K562 (cell line): ENCODE measurements around the gene UNC93B1. TPM values are rescaled to one million over a fixed set of nuclear protein-coding genes. Genes with fewer than 3 reads are reported as not detected.

Experiments used
- ATF7 ChIP-seq: fragments of 450-650 bp; IDR thresholded peaks from 2 replicates; pipeline ENCODE4 v1.7.1; 2014; ENCODE audit warnings: mild to moderate bottlenecking, moderate library complexity
- E2F3 ChIP-seq: fragments of 250-450 bp; sonication (Bioruptor Pico); IDR thresholded peaks from 2 replicates; pipeline ENCODE4 v1.4.0; 2020; ENCODE audit warnings: mild to moderate bottlenecking
- FOXA1 ChIP-seq: fragments of 450-650 bp; IDR thresholded peaks from 2 replicates; pipeline ENCODE4 v1.6.1; 2016; ENCODE audit warnings: mild to moderate bottlenecking, borderline replicate concordance
- HDGF ChIP-seq: fragments of 450-650 bp; IDR thresholded peaks from 2 replicates; pipeline ENCODE4 v1.6.1; 2016
- HNRNPH1 ChIP-seq: fragments of 200-400 bp; formaldehyde crosslinking; optimal IDR thresholded peaks from 2 replicates; pipeline ENCODE3; 2017; ENCODE audit warnings: low read depth, mild to moderate bottlenecking, low read length, moderate library complexity
- HOXB6 ChIP-seq: fragments of 250-450 bp; sonication (Bioruptor Pico); IDR thresholded peaks from 2 replicates; pipeline ENCODE4 v1.5.1; 2022; ENCODE audit warnings: mild to moderate bottlenecking, borderline replicate concordance
- L3MBTL2 ChIP-seq: fragments of 450-650 bp; IDR thresholded peaks from 2 replicates; pipeline ENCODE4 v1.6.1; 2016; ENCODE audit warnings: mild to moderate bottlenecking, moderate library complexity
- OTX1 ChIP-seq: fragments of 450-650 bp; formaldehyde crosslinking; IDR thresholded peaks from 2 replicates; pipeline ENCODE4 v1.4.0; 2022; ENCODE audit warnings: mild to moderate bottlenecking
- RBM14 ChIP-seq: fragments of 200-400 bp; formaldehyde crosslinking; IDR thresholded peaks from 2 replicates; pipeline ENCODE4 v1.6.1; 2018; ENCODE audit warnings: low read depth, mild to moderate bottlenecking, low read length, moderate library complexity, borderline replicate concordance; ENCODE audit not compliant: insufficient read depth
- SUPT5H ChIP-seq: fragments of 450-650 bp; IDR thresholded peaks from 2 replicates; pipeline ENCODE4 v1.6.1; 2016
- TGIF2 ChIP-seq: sonication (generic); formaldehyde crosslinking; IDR thresholded peaks from 2 replicates; pipeline ENCODE4 v1.8.1; 2022; ENCODE audit warnings: mild to moderate bottlenecking, missing genetic modification reagents, moderate library complexity
- ZNF143 ChIP-seq: sonication (generic); formaldehyde crosslinking; IDR thresholded peaks from 2 replicates; pipeline ENCODE4 v1.9.0; 2022; ENCODE audit warnings: mild to moderate bottlenecking, missing genetic modification reagents
- ZNF444 ChIP-seq: fragments of 250-450 bp; sonication (Bioruptor Pico); IDR thresholded peaks from 2 replicates; pipeline ENCODE4 v1.4.0; 2020; ENCODE audit warnings: mild to moderate bottlenecking, moderate library complexity
- ZSCAN29 ChIP-seq: fragments of 450-650 bp; IDR thresholded peaks from 2 replicates; pipeline ENCODE4 v1.6.1; 2017
- polyA plus RNA-seq, 8 experiments: library from polyadenylated mRNA; depleted of rRNA in 4 of 8; stranded (reverse) in 5 of 8; unstranded in 3 of 8; fragments of >200 nt; fragmentation: Nextera tagmentation in 2 of 8; fragmentation: Illumina TruSeq in 1 of 8; extraction: Ambion mirVana in 2 of 8; extraction: Trizol in 1 of 8; gene quantifications; 2 replicates each; pipeline versions ENCODE4 v1.2.1 to v1.2.3, GENCODE V29; 2011 to 2014; ENCODE audit warnings: inconsistent platforms in 1 of 8, missing spikeins in 1 of 8
- total RNA-seq, 7 experiments: library from RNA; depleted of rRNA in 6 of 7; stranded (reverse); fragments of >200 nt in 6 of 7; fragmentation: Illumina TruSeq in 2 of 7; extraction: Trizol in 2 of 7; gene quantifications; 2 replicates each; pipeline versions ENCODE4 v1.2.1 to v1.2.3, GENCODE V29; 2011 to 2021; ENCODE audit warnings: low replicate concordance in 1 of 7
- TF ChIP-seq, protein P1 (sequence below): sonication (generic); formaldehyde crosslinking; IDR thresholded peaks from 2 replicates; pipeline ENCODE4 v1.8.0; 2023; ENCODE audit warnings: mild to moderate bottlenecking, missing genetic modification reagents
- TF ChIP-seq, protein P2 (sequence below), 3 experiments: fragments of 200-800 bp in 1 of 3; sonication (Bioruptor generic) in 1 of 3; sonication (generic) in 1 of 3; formaldehyde crosslinking in 1 of 3; IDR thresholded peaks; 2 replicates each; pipeline versions ENCODE4 v1.6.1 to v1.8.0; 2016 to 2022; ENCODE audit warnings: mild to moderate bottlenecking in 2 of 3, missing compliant biosample characterization in 2 of 3, missing genetic modification characterization in 2 of 3, missing genetic modification reagents in 1 of 3
- TF ChIP-seq, protein P3 (sequence below): fragments of 450-650 bp; formaldehyde crosslinking; IDR thresholded peaks from 2 replicates; pipeline ENCODE4 v1.4.0; 2022; ENCODE audit warnings: mild to moderate bottlenecking, moderate library complexity
- TF ChIP-seq, protein P4 (sequence below): fragments of 250-450 bp; sonication (Bioruptor Pico); IDR thresholded peaks from 2 replicates; pipeline ENCODE4 v1.4.0; 2020; ENCODE audit warnings: mild to moderate bottlenecking, moderate library complexity, borderline replicate concordance
- TF ChIP-seq, protein P5 (sequence below), 2 experiments: fragments of 450-650 bp; conservative IDR thresholded peaks; 2 replicates each; pipeline ENCODE4 v1.6.1; 2017; ENCODE audit warnings: mild to moderate bottlenecking in 2 of 2, moderate library complexity in 2 of 2

UNC93B1 gene
- total and polyA plus RNA-seq, 9 of the 15 experiments (the other 6 are each of a cell fraction or from before 2014, with no cell fraction given) = 0.10 to 13.6 (median 6.5) TPM

DNA sequence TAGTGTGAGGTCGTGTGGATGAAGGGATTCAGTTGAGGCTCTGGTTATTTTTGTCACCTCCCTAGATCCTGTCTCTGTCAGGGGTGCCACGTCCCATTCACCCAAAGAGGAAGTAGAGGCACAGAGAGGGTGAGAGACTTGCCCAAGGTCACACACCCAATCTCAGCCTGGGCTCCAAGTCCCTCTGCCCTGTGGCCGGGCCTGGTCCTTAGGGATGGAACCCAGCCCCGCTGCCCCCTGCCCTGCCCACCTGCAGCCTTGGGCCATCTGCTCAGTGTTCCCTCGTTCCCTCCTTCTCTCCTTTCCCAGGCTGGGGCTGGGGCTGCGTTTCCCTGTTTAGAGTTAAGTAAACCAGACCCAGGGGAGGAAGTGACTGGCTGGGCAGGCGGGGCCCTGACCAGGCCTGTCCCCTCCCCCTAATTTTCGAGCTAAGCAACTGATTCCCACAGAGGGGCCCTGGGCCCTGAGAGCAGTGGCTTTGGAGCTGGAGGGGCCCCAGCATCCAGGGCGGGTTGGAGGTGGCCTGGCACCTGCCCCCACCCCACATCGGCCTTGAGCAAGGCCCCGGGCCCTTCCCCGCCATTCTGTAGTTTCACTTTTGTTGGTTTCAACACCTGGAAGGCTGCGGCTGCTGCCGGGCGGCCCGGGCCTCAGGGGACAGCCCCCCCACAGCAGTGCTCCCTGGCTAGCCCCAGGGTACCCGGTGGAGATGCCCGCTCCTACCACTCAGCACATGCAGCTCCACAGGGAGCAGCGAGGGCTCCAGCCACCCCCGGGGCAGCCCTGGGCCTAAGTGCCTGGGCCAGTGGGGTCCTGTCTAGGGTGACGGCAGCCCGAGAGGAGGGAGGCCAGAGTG lies 36.4 kb upstream of the UNC93B1 start (continued):
- TF ChIP-seq, protein P1, sequence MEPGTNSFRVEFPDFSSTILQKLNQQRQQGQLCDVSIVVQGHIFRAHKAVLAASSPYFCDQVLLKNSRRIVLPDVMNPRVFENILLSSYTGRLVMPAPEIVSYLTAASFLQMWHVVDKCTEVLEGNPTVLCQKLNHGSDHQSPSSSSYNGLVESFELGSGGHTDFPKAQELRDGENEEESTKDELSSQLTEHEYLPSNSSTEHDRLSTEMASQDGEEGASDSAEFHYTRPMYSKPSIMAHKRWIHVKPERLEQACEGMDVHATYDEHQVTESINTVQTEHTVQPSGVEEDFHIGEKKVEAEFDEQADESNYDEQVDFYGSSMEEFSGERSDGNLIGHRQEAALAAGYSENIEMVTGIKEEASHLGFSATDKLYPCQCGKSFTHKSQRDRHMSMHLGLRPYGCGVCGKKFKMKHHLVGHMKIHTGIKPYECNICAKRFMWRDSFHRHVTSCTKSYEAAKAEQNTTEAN = no peak
- TF ChIP-seq RBM14 = 0 out of 2 replicates have a peak, but pooled peaks have one; percentile 37
- peak; percentile 78; the same call in 1 of the 2 replicates for TF ChIP-seq TGIF2 (CRISPR knock-in tag)
- 0 out of 2 replicates have a peak, but pooled peaks have one; percentile 36 for TF ChIP-seq OTX1 (CRISPR knock-in tag)
- 0 out of 2 replicates have a peak, but pooled peaks have one; percentile 30 for TF ChIP-seq SUPT5H
- no peak for TF ChIP-seq FOXA1
- peak; percentile 8; the same call in 1 of the 2 replicates for TF ChIP-seq E2F3
- no peak for TF ChIP-seq HNRNPH1
- TF ChIP-seq, protein P2, sequence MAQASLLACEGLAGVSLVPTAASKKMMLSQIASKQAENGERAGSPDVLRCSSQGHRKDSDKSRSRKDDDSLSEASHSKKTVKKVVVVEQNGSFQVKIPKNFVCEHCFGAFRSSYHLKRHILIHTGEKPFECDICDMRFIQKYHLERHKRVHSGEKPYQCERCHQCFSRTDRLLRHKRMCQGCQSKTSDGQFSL (CRISPR knock-in tag; IDR thresholded peaks at IDR 0.05) = peak; percentile 87
- TF ChIP-seq, protein P2 (tag; IDR thresholded peaks at IDR 0.05) = peak in 1 of 2 experiments; percentile 82; a peak in 2 of 4 replicates
- 0 out of 2 replicates have a peak, but pooled peaks have one; percentile 29 for TF ChIP-seq HDGF
- TF ChIP-seq HOXB6 (CRISPR knock-in tag) = no peak
- 0 out of 2 replicates have a peak, but pooled peaks have one; percentile 45 for TF ChIP-seq ATF7
- TF ChIP-seq, protein P3, sequence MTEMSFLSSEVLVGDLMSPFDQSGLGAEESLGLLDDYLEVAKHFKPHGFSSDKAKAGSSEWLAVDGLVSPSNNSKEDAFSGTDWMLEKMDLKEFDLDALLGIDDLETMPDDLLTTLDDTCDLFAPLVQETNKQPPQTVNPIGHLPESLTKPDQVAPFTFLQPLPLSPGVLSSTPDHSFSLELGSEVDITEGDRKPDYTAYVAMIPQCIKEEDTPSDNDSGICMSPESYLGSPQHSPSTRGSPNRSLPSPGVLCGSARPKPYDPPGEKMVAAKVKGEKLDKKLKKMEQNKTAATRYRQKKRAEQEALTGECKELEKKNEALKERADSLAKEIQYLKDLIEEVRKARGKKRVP (CRISPR knock-in tag) = 0 out of 2 replicates have a peak, but pooled peaks have one; percentile 6
- no peak for TF ChIP-seq ZNF444
- TF ChIP-seq ZSCAN29 = no peak
- TF ChIP-seq, protein P4, sequence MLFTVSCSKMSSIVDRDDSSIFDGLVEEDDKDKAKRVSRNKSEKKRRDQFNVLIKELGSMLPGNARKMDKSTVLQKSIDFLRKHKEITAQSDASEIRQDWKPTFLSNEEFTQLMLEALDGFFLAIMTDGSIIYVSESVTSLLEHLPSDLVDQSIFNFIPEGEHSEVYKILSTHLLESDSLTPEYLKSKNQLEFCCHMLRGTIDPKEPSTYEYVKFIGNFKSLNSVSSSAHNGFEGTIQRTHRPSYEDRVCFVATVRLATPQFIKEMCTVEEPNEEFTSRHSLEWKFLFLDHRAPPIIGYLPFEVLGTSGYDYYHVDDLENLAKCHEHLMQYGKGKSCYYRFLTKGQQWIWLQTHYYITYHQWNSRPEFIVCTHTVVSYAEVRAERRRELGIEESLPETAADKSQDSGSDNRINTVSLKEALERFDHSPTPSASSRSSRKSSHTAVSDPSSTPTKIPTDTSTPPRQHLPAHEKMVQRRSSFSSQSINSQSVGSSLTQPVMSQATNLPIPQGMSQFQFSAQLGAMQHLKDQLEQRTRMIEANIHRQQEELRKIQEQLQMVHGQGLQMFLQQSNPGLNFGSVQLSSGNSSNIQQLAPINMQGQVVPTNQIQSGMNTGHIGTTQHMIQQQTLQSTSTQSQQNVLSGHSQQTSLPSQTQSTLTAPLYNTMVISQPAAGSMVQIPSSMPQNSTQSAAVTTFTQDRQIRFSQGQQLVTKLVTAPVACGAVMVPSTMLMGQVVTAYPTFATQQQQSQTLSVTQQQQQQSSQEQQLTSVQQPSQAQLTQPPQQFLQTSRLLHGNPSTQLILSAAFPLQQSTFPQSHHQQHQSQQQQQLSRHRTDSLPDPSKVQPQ = 0 out of 2 replicates have a peak, but pooled peaks have one; percentile 54
- no peak for TF ChIP-seq L3MBTL2
- TF ChIP-seq, protein P5, sequence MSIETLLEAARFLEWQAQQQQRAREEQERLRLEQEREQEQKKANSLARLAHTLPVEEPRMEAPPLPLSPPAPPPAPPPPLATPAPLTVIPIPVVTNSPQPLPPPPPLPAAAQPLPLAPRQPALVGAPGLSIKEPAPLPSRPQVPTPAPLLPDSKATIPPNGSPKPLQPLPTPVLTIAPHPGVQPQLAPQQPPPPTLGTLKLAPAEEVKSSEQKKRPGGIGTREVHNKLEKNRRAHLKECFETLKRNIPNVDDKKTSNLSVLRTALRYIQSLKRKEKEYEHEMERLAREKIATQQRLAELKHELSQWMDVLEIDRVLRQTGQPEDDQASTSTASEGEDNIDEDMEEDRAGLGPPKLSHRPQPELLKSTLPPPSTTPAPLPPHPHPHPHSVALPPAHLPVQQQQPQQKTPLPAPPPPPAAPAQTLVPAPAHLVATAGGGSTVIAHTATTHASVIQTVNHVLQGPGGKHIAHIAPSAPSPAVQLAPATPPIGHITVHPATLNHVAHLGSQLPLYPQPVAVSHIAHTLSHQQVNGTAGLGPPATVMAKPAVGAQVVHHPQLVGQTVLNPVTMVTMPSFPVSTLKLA (conservative IDR thresholded peaks at IDR 0.05) = no peak
- 0 out of 2 replicates have a peak, but pooled peaks have one; percentile 10 for TF ChIP-seq ZNF143 (CRISPR knock-in tag)
